ENCODE measurements around the gene COPZ2. TPM values are rescaled to one million over a fixed set of nuclear protein-coding genes. Genes with fewer than 3 reads are reported as not detected.

Gene COPZ2
- total and polyA plus RNA-seq, 4 donors, result 7.8 to 137 (median 31.3) TPM

DNA sequence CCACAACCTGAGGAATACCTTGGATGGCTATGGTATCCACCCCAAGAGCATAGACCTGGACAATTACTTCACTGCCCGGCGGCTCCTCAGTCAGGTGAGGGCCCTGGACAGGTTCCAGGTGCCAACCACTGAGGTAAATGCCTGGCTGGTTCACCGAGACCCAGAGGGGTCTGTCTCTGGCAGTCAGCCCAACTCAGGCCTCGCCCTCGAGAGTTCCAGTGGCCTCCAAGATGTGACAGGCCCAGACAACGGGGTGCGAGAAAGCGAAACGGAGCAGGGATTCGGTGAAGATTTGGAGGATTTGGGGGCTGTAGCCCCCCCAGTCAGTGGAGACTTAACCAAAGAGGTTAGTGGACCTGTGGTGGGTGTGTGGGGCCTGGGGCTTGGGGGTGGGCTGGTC lies 13.7 kb upstream of the COPZ2 start:
- DNase-seq (ENCODE audit: low read depth in 4 of 6, low spot score in 6 of 6), result no peak
- H3K27ac ChIP-seq (ENCODE audit: low read depth, low read length), result peak overlapping the region; percentile 99
- 67% methylated on average over 10 of the region's 10 CpGs for WGBS (ENCODE audit: insufficient coverage)
- peaks cover 31% of the 10 kb centered on the region for H3K36me3 ChIP-seq (ENCODE audit: control insufficient read depth, insufficient read depth, low read length)
- peaks cover 75% of the 10 kb centered on the region for H3K4me1 ChIP-seq (ENCODE audit: control insufficient read depth, insufficient read depth, low read length)
- H3K9me3 ChIP-seq (ENCODE audit: control insufficient read depth, insufficient read depth, low read length), result no peaks in the 10 kb centered on the region
- no peaks in the 10 kb centered on the region for H3K27me3 ChIP-seq (ENCODE audit: control insufficient read depth, insufficient read depth, low read length)
- H3K4me3 ChIP-seq (ENCODE audit: low read depth, low read length), result no peak overlapping the region

DNA sequence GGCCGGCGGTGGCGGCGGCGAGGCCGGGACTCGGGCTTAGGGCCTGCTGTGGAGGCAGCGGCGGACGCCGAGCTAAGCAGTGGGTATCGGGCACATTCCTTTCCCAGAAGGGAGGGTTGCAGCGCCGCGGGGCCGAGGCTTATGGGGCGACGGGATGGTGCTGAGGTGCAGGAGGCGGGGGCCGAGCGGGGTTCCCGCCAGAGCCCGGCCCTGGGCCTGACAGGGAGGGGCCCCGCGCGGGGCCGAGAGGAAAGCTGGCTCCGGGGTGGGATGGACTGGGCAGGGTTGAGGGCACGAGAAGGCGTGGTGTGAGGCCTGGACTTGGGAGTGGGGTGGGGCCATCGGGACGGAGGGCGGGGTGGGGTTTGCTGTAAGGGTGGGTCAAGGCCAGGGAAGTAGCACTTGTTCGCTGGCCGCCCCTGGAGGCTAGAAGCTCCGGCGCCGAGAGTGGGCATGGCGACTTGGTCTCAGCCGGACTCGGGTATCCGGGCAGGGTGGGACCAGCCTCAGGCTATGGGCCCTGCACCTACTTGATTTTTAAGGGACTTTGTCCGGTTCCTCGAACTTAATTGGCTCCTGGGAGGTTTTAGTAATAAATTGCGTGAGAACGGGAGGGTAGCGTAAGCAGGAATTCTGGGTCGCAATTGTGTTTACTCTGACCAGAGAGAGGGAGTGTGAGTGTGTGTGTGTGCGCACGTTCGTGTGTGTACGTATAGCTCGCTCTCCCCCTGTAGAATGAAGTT lies 11.0 kb upstream of the COPZ2 start:
- peaks cover 54% of the 10 kb centered on the region for H3K4me1 ChIP-seq (ENCODE audit: control insufficient read depth, insufficient read depth, low read length)
- H3K4me3 ChIP-seq (ENCODE audit: low read depth, low read length), result peak overlapping the region; percentile 84
- peaks cover 13% of the 10 kb centered on the region for H3K36me3 ChIP-seq (ENCODE audit: control insufficient read depth, insufficient read depth, low read length)
- DNase-seq (ENCODE audit: low read depth in 4 of 6, low spot score in 6 of 6), result peak in 3 of 6 donors; percentile 45 to 87 (median 56)
- under 1% methylated on average over 53 of the region's 53 CpGs for WGBS (ENCODE audit: insufficient coverage)
- no peaks in the 10 kb centered on the region for H3K9me3 ChIP-seq (ENCODE audit: control insufficient read depth, insufficient read depth, low read length)
- peak overlapping the region; percentile 99 for H3K27ac ChIP-seq (ENCODE audit: low read depth, low read length)
- no peaks in the 10 kb centered on the region for H3K27me3 ChIP-seq (ENCODE audit: control insufficient read depth, insufficient read depth, low read length)

DNA sequence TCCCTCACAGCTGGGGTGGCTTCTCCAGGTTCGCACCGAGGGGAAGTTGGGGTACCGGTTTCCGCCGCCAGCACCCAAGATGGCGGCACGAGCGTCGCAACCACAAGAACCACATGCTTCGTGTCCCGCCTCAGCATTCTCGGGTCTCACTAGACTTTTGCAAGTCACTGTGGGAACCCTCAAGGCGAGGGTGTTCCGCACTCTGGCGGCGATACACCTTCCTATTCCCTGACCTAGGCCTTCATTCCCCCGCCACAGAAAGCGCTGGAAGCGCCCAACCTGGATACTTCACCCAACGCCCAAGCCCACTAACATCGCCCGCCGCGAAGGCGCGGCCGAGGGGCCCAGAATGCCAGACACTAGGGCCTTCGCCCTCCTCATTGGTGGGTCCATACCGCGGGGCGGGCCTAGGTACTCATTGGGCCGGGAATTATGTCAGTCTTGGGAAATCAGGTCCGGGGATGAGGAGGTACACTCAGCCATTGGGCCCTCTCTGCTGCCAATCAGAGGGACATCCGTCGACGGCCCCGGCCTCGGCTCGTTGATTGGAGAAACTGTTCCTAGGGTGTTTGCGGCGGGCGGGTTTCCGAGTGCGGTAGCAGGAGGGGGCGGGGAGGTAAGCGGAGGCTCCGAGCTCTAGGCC lies 10.3 kb upstream of the COPZ2 start, which contains the start of gene NFE2L1:
TSS of gene NFE2L1 (plus strand) at position 619 of the 643 bp plus-strand sequence. CDS start 2,760 bp downstream, outside the sequence.
- H3K27ac ChIP-seq (ENCODE audit: low read depth, low read length), result peak within 1 kb of the TSS; percentile 99
- peak; percentile 97 to 100 (median 98) for DNase-seq (ENCODE audit: low read depth in 4 of 6, low spot score in 6 of 6)
- WGBS (ENCODE audit: insufficient coverage), result 0% methylated on average over 47 of the region's 47 CpGs
- peaks cover 13% of the 10 kb centered on the region for H3K36me3 ChIP-seq (ENCODE audit: control insufficient read depth, insufficient read depth, low read length)
- no peaks in the 10 kb centered on the region for H3K27me3 ChIP-seq (ENCODE audit: control insufficient read depth, insufficient read depth, low read length)
- peak within 1 kb of the TSS; percentile 84 for H3K4me3 ChIP-seq (ENCODE audit: low read depth, low read length)
- H3K9me3 ChIP-seq (ENCODE audit: control insufficient read depth, insufficient read depth, low read length), result no peaks in the 10 kb centered on the region
- peaks cover 47% of the 10 kb centered on the region for H3K4me1 ChIP-seq (ENCODE audit: control insufficient read depth, insufficient read depth, low read length)

DNA sequence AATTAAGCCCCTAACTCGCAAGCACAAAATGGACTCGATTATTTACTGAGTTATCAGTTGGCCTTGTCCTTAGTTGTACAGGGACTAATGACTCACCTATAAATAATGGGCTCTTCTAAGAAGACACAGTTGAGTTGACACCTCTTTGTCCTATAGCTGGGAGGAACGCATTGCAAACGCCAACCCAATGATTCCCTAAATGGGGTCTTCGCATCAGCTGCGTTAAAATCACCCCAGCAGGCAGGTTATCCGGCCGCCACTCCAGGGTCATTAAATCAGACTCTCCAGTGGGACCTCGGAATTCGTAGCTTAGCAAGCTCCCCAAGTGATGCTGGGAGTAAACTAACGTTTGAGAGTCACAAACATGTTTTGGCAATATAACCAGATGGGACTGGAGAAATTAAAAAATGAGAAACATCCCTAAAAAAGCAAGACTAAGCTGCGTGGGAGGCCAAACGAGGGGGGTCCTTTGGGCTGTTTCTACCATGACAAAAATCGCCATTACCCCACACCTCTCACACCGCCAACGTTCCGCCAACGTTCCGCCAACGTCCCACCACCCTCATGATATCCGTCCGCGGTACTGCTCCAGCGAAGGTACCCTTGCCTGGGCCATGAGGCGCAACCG lies 9.6 kb upstream of the COPZ2 start:
- H3K27me3 ChIP-seq (ENCODE audit: control insufficient read depth, insufficient read depth, low read length), result no peaks in the 10 kb centered on the region
- 0% methylated on average over 21 of the region's 26 CpGs for WGBS (ENCODE audit: insufficient coverage)
- peak overlapping the region; percentile 84 for H3K4me3 ChIP-seq (ENCODE audit: low read depth, low read length)
- peak overlapping the region; percentile 99 for H3K27ac ChIP-seq (ENCODE audit: low read depth, low read length)
- H3K36me3 ChIP-seq (ENCODE audit: control insufficient read depth, insufficient read depth, low read length), result peaks cover 13% of the 10 kb centered on the region
- no peaks in the 10 kb centered on the region for H3K9me3 ChIP-seq (ENCODE audit: control insufficient read depth, insufficient read depth, low read length)
- no peak for DNase-seq (ENCODE audit: low read depth in 4 of 6, low spot score in 6 of 6)
- peaks cover 41% of the 10 kb centered on the region for H3K4me1 ChIP-seq (ENCODE audit: control insufficient read depth, insufficient read depth, low read length)

DNA sequence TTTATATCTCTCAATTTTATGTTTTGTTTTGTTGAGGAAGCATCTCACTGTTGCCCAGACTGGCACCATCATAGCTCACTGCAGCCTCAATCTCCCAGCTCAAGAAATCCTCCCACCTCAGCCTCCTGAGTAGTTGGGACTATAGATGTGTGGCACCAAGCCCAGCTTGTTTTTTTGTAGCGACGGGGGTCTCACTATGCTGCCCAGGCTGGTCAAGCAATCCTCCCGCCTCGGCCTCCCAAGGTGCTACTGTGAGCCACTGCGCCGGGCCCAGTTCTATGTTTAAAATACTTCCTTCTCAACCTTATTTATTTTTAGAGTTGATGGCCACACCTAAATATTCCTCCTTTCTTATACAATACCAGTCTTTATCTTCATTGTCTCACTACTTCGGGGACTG lies 8.7 kb upstream of the COPZ2 start:
- Histone ChIP-seq H3K9me3 (ENCODE audit: control insufficient read depth, insufficient read depth, low read length) (no peaks in the 10 kb centered on the region), H3K27me3 (ENCODE audit: control insufficient read depth, insufficient read depth, low read length) (no peaks in the 10 kb centered on the region), H3K4me1 (ENCODE audit: control insufficient read depth, insufficient read depth, low read length) (peaks cover 32% of the 10 kb centered on the region), H3K36me3 (ENCODE audit: control insufficient read depth, insufficient read depth, low read length) (peaks cover 8% of the 10 kb centered on the region), H3K27ac (ENCODE audit: low read depth, low read length) (no peak overlapping the region), H3K4me3 (ENCODE audit: low read depth, low read length) (no peak overlapping the region)
- no peak for DNase-seq (ENCODE audit: low read depth in 4 of 6, low spot score in 6 of 6)
- 100% methylated on average over 2 of the region's 7 CpGs for WGBS (ENCODE audit: insufficient coverage)

DNA sequence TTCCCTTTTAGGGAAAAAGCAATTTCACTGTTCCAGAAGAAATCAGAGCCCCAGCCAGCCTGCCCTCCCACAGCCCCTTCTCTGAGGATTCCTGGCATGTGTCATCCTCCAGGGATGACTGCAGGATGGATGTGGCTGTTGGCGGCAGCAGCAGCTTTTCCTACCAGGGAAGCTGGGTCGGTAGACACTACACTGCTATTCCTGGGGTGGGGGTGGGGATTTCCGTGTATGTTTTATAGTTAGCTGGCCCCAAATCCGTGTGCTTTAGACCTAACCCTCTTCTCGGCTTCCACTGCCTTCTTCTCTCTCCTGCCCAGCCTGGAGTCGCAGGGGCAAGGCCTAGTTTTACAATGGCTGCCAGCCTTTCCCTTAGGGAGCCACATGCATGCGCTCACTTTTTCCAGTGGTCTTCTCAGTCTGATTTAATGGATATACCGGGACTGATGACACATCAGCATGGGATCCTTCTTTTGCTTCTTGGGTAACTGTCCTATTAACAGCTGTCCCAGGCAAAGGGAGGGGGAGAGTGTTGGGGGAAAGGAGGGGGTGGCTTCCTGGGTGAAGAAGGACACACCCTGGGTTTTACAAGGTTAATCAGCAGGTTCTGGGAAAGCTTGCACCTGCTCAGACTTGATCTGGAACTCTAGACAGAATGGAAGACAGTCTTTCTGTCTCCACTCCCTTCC lies 7.9 kb upstream of the COPZ2 start:
- Histone ChIP-seq H3K27me3 (ENCODE audit: control insufficient read depth, insufficient read depth, low read length) (no peaks in the 10 kb centered on the region), H3K36me3 (ENCODE audit: control insufficient read depth, insufficient read depth, low read length) (no peaks in the 10 kb centered on the region), H3K27ac (ENCODE audit: low read depth, low read length) (no peak overlapping the region), H3K9me3 (ENCODE audit: control insufficient read depth, insufficient read depth, low read length) (no peaks in the 10 kb centered on the region), H3K4me3 (ENCODE audit: low read depth, low read length) (no peak overlapping the region), H3K4me1 (ENCODE audit: control insufficient read depth, insufficient read depth, low read length) (peaks cover 25% of the 10 kb centered on the region)
- no peak for DNase-seq (ENCODE audit: low read depth in 4 of 6, low spot score in 6 of 6)
- WGBS (ENCODE audit: insufficient coverage), result 78% methylated on average over 6 of the region's 8 CpGs

DNA sequence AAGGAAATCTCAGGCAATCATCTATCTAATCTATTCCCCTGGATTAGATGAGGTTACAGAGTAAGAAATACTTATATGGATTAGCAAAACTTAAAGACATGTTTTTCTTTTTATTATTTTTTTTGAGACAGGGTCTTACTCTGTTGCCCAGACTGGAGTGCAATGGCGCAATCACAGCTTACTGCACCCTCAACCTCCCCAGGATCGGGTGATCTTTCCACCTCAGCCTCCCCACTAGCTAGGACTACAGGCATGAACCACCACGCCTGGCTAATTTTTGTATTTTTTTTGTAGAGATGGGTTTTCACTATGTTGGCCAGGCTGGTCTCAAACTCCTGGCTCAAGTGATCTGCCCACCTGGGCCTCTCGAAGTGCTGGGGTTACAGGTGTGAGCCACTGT lies 7.3 kb upstream of the COPZ2 start:
- Histone ChIP-seq H3K36me3 (ENCODE audit: control insufficient read depth, insufficient read depth, low read length) (no peaks in the 10 kb centered on the region), H3K27ac (ENCODE audit: low read depth, low read length) (no peak overlapping the region)
- 100% methylated on average over 1 of the region's 4 CpGs for WGBS (ENCODE audit: insufficient coverage)

DNA sequence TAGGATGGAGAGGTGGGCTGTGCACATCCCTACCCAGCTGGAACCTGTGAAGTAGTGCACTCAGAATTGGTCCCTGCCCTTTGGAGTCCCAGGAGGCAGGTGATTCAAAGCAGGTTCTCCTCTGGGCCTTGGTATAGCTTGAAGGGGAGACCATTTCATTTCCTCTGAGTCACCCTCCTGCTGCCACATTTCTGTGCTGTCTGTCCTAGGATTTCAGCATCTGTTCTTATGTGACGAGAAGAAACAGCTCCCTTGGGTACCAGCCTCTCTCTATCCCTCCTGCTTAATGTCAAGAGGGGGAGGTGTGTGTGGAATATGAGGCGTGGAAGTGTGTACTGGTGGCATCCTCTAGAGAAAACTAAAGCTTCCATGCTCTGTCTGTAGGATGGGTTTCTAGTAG lies 5.6 kb upstream of the COPZ2 start:
- Histone ChIP-seq H3K36me3 (ENCODE audit: control insufficient read depth, insufficient read depth, low read length) (no peaks in the 10 kb centered on the region), H3K4me3 (ENCODE audit: low read depth, low read length) (no peak overlapping the region), H3K9me3 (ENCODE audit: control insufficient read depth, insufficient read depth, low read length) (no peaks in the 10 kb centered on the region), H3K4me1 (ENCODE audit: control insufficient read depth, insufficient read depth, low read length) (peaks cover 14% of the 10 kb centered on the region), H3K27me3 (ENCODE audit: control insufficient read depth, insufficient read depth, low read length) (peaks cover 1% of the 10 kb centered on the region), H3K27ac (ENCODE audit: low read depth, low read length) (no peak overlapping the region)
- peak in 1 of 6 donors; percentile 77 for DNase-seq (ENCODE audit: low read depth in 4 of 6, low spot score in 6 of 6)
- no CpG with 5 or more reads among the region's 2 CpGs for WGBS (ENCODE audit: insufficient coverage)

More for the DNA sequence above, 7.3 kb upstream of the COPZ2 start:
- Histone ChIP-seq H3K4me3 (ENCODE audit: low read depth, low read length) (no peak overlapping the region), H3K4me1 (ENCODE audit: control insufficient read depth, insufficient read depth, low read length) (peaks cover 19% of the 10 kb centered on the region), H3K27me3 (ENCODE audit: control insufficient read depth, insufficient read depth, low read length) (no peaks in the 10 kb centered on the region), H3K9me3 (ENCODE audit: control insufficient read depth, insufficient read depth, low read length) (no peaks in the 10 kb centered on the region)
- DNase-seq (ENCODE audit: low read depth in 4 of 6, low spot score in 6 of 6), result no peak

DNA sequence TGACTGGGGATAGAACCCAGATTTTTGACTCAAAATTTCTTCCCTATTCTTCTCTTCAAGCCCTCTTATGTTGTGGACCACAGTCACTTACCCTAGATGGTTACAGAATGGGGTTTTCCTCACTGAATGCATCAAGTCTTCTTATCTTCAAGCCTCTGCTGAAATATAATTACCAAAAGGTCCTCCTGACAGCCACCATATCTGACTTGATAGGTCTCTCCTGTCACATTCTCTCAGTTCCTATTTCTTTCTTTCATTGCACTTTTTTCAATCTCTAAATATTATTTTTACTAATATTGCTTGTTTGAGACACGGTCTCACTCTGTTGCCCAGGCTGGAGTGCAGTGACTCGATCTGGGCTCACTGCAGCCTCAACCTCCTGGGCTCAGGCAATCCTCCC lies 1.1 kb upstream of the COPZ2 start:
- WGBS (ENCODE audit: insufficient coverage), result 94% methylated on average over 2 of the region's 2 CpGs
- peaks cover 15% of the 10 kb centered on the region for H3K27me3 ChIP-seq (ENCODE audit: control insufficient read depth, insufficient read depth, low read length)

More for the DNA sequence above, 1.1 kb upstream of the COPZ2 start:
- H3K4me1 ChIP-seq (ENCODE audit: control insufficient read depth, insufficient read depth, low read length), result peaks cover 13% of the 10 kb centered on the region
- no peak overlapping the region for H3K4me3 ChIP-seq (ENCODE audit: low read depth, low read length)
- no peaks in the 10 kb centered on the region for H3K9me3 ChIP-seq (ENCODE audit: control insufficient read depth, insufficient read depth, low read length)
- no peak for DNase-seq (ENCODE audit: low read depth in 4 of 6, low spot score in 6 of 6)
- H3K27ac ChIP-seq (ENCODE audit: low read depth, low read length), result no peak overlapping the region
- no peaks in the 10 kb centered on the region for H3K36me3 ChIP-seq (ENCODE audit: control insufficient read depth, insufficient read depth, low read length)
